ENCODE results near the gene LRRC14B. TPM values are rescaled to one million over a fixed set of nuclear protein-coding genes. Genes with fewer than 3 reads are reported as not detected.
"Not testable (repeated sequence)": the region's sequence is repeated elsewhere in the genome, so short reads cannot be mapped to it uniquely, and the experiment has no call there.

LRRC14B gene
- total and polyA plus RNA-seq, 4 donors: 0.09 TPM; not detected in 3

DNA sequence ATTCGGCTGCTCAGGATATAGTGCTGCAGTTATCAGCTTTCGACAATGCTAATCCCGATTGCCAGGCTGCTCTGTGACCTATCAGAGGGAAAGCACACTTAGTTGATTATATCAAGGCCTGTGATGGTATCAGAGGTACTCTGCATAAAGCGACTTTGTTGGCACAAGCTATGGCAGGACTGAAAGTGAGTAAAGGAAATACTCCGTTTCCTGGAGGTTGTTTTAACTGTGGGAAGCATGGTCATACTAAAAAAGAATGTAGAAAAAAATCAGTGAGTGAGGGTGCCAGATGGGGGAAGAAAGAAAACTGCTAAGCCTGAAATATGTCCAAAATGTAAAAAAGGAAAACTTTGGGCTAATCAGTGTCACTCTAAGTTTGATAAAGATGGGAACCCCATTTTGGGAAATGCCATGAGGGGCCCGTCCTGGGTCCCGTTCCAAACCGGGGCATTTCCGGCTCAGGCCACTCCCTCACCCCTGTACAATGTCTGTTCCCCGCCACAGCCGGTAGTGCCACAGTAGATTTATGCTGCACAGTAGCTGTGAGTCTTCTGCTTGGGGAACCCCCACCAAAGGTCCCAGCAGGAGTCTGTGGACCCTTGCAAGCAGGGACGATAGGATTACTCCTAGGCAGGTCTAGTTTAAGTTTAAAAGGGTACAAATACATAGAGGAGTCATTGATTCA lies 52.5 kb downstream of the LRRC14B start:
- H3K9ac ChIP-seq (ENCODE audit: low read depth in 1 of 2, low read length in 2 of 2); H3K27ac ChIP-seq (ENCODE audit: low read depth in 1 of 2, low read length in 2 of 2); H3K4me1 ChIP-seq (ENCODE audit: control insufficient read depth in 4 of 4, insufficient read depth in 4 of 4, low read length in 3 of 4); H3K27me3 ChIP-seq (ENCODE audit: control insufficient read depth in 4 of 4, insufficient read depth in 4 of 4, low read length in 3 of 4); DNase-seq (ENCODE audit: low spot score); H3K4me3 ChIP-seq (ENCODE audit: low read depth in 1 of 3, low read length in 3 of 3); H3K9me3 ChIP-seq (ENCODE audit: control insufficient read depth in 4 of 4, low read length in 3 of 4): not testable (repeated sequence)
- 80% methylated on average over 12 of the region's 12 CpGs for WGBS
- peaks cover 3 to 39% (median 25%) of the 10 kb centered on the region in 4 donors for H3K36me3 ChIP-seq (ENCODE audit: control insufficient read depth in 4 of 4, insufficient read depth in 3 of 4, low read depth in 1 of 4, low read length in 3 of 4)

DNA sequence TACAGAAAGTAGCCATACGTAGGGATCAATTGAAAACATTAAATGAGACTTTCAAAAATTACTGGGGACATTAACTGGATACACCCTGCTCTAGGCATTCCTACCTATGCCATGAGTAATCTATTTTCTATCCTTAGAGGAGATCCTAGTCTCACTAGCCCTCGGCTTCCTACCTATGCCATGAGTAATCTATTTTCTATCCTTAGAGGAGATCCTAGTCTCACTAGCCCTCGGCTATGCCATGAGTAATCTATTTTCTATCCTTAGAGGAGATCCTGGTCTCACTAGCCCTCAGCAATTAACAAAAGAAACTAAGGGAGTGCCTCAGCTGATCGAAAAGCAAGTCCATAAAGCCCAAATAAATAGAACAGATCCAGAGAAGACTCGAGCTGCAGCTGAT lies 54.4 kb downstream of the LRRC14B start:
- H3K4me3 ChIP-seq (ENCODE audit: low read depth in 1 of 3, low read length in 3 of 3); H3K9me3 ChIP-seq (ENCODE audit: control insufficient read depth in 4 of 4, low read length in 3 of 4); H3K9ac ChIP-seq (ENCODE audit: low read depth in 1 of 2, low read length in 2 of 2); H3K27me3 ChIP-seq (ENCODE audit: control insufficient read depth in 4 of 4, insufficient read depth in 4 of 4, low read length in 3 of 4); DNase-seq (ENCODE audit: low spot score); H3K4me1 ChIP-seq (ENCODE audit: control insufficient read depth in 4 of 4, insufficient read depth in 4 of 4, low read length in 3 of 4); H3K27ac ChIP-seq (ENCODE audit: low read depth in 1 of 2, low read length in 2 of 2): not testable (repeated sequence)
- peaks cover 4 to 37% (median 24%) of the 10 kb centered on the region in 4 donors for H3K36me3 ChIP-seq (ENCODE audit: control insufficient read depth in 4 of 4, insufficient read depth in 3 of 4, low read depth in 1 of 4, low read length in 3 of 4)
- 94% methylated on average over 5 of the region's 5 CpGs for WGBS

Small RNAs within 50 kb of the gene (small RNA-seq; reads per million reads assigned to genes)
- gene RF00019: not detected

Other genes with a start within 250 kb of the LRRC14B start
- gene PLEKHG4B, start 99.3 kb upstream of the LRRC14B start, total RNA-seq: under 1 TPM in 1 of 2 donors, not detected in 1; 0.05 TPM
- under 1 TPM; under 0.01 to 0.01 TPM for gene PLEKHG4B, start 99.3 kb upstream of the LRRC14B start, polyA plus RNA-seq
- gene CCDC127, start 26.7 kb downstream of the LRRC14B start, total RNA-seq: 1 to 10 TPM; 1.9 to 2.3 TPM
- gene CCDC127, start 26.7 kb downstream of the LRRC14B start, polyA plus RNA-seq: 1 to 10 TPM; 1.1 to 2.6 TPM
- gene SDHA, start 26.8 kb downstream of the LRRC14B start, total RNA-seq: 100 to 1,000 TPM in 1 of 2 donors, 10 to 100 TPM in 1; 79.2 to 172 TPM
- gene SDHA, start 26.8 kb downstream of the LRRC14B start, polyA plus RNA-seq: 100 to 1,000 TPM; 147 to 215 TPM
- gene PDCD6, start 80.2 kb downstream of the LRRC14B start, total RNA-seq: 10 to 100 TPM; 36.1 to 60.9 TPM
- 10 to 100 TPM; 55.4 to 63.9 TPM for gene PDCD6, start 80.2 kb downstream of the LRRC14B start, polyA plus RNA-seq
- under 1 TPM; 0.33 to 0.47 TPM for gene AHRR, start 130.2 kb downstream of the LRRC14B start, total RNA-seq
- gene AHRR, start 130.2 kb downstream of the LRRC14B start, polyA plus RNA-seq: under 1 TPM; 0.15 TPM

Measured in liver (tissue), 10 donors.